Hematopoietic multipotent progenitor cell (in vitro differentiated cells): Measurements from ENCODE around the gene SERPINE3. TPM values are rescaled to one million over a fixed set of nuclear protein-coding genes. Genes with fewer than 3 reads are reported as not detected.

ENCODE experiments used
- DNase-seq, 3 donors: peaks; one replicate each; pipeline ENCODE4 v3.0.0-alpha.2; 2011 to 2015; ENCODE audit warnings: low read depth in 2 of 3, low spot score in 2 of 3
- total RNA-seq: library from RNA; depleted of rRNA; stranded (reverse); fragments of >200 nt; gene quantifications from one replicate; pipeline ENCODE4 v1.2.3, GENCODE V29; 2012

The SERPINE3 gene
- total RNA-seq, 1 donor: under 0.01 TPM

DNA sequence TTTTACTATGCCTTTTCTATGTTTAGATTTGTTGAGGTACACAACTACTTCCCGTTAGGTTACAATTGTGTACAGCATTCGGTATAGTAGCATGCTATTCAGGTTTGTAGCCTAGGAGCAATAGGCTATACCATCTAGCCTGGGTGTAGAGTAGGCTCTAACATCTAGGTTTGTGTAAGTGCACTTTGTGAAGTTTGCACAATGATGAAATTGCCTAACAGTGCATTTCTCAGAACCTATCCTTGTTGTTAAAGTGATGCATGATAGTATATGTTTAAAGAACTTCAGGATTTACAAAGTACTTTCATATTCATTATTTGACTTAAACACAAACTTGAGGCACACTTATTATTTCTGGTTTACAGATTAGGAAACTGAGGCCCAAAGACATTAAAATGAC is 11.5 kb upstream of the SERPINE3 start:
- no peak for DNase-seq

DNA sequence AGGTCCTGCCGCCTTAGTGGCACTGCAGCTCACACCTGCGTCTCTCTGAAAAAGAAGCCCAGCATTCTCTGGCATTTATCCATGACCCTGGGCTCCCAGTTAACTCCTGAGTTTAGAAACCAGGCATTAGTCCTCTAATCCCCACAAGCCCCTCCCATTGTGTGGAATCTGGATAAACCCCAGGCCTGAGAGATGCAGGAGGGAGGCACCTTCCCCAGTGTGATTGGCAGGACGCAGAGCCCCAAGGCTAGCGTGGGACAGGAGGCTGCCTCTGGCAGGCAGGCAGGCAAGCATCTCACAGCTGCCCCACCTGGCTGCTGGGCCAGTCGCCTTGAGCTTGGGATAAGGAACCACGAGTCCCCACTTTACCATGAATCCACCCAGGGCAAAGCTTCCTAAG is 11.0 kb upstream of the SERPINE3 start:
- no peak for DNase-seq

DNA sequence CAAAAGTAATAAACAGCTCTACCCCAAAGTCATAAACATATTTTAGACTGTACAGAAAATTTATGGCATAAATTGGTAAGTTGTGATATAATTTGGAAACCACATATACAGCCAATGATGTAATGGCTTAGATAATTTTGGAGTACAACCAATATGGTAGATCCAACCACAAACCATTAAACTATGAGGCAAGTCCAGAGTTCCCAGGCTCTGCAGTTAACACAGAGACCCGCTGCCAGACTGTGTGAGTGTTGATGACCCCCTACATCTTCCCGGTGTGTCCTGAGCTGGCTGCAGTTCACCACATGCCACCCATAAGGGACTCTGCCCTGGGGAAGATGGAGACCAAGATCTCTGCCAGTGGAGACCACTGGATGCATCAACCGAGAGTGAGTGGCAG is 9.9 kb upstream of the SERPINE3 start:
- DNase-seq: no peak

DNA sequence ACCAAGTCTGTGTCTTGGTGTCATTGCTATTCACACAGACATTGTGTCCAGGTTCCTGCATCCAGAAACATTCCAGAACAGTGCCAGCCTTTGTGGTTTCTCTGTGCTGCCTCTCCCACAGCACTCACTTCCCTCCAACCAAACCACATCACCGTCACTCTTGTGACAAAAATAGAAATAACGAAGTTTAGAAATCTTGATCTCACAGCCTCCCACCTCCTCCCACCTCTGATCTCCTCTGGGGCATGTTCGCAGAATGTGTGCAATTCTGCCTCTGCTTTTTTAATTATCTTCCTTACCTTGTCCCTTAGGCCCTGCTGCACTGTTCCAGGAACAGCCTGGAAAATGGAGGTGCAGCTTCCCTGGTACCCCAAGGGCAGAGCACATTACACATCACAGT is 8.7 kb upstream of the SERPINE3 start:
- DNase-seq: peak in 2 of 3 donors; percentile 57 to 82

DNA sequence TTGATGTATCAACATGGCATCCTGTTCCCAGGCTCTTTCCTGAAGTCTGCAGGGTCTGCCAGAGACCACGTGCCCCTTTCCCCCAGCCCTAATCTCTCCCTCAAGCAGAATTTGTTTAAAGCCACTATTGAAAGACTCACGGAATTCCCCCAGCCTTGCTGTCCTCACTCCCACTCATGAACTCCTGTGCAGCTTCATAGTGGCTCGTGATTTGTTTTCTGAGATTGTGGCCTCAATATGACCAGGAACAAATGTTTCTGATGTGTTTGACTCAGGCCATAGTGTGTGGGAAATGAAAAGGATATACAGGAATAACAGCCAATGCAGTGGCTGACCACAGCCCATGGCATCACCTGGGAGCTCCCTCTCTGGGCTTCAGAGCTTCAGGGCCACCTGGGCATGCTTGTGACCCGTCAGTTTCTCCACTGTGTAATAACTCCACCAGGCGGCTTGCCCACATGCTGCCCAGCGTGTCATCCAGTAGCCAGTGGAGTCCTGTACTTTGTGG is 8.1 kb upstream of the SERPINE3 start:
- no peak for DNase-seq

DNA sequence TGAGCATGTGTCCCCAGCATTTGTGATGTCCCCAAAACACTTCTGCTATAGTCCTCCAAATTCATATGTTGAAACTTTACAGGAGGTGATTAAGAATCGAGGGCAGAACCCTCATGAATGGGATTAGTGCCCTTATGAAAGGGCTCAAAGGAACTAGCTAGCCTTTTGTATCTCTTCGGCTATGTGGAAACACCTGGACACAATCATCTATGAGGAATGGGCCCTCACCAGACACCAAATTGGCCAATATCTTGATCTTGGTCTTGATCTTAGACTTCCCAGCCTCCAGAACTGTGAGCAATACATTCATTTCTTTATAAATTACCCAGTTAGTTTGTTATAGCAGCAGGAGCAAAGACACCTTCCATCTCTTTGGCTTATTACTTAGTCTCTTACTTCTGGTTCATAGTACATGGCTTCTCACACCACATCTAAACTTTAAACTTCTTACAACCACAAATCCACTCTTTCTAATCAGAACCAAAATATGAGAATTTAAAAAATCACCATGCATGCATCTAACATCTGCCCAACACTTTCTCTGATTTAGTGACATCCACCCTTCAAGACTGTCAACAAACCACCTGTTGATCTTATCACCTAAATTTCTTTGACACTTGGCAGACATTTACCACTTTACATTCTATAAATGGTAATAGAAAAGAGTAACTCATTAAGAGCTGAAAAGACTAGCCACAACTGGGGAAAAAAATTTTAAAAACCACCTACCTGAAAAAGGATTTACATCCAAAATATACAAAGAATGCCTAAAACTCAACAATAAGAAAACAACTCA is 6.7 kb upstream of the SERPINE3 start:
- no peak for DNase-seq

DNA sequence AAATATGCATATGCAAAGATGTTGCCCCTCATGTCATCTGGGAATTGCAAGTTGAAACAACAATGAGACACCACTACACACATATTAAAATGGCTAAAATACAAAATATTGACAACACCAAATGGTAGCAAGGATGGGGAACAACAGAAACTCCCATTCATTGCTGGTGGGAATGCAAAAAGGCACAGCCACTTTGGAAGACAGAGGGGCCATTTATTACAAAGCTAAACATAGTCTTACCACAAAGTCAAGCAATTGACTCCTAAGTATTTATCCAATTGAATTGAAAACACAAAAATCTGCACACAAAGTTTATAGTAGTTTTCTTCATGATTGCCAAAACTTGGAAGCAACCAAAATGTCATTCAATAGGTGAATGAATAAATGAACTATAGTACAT is 6.1 kb upstream of the SERPINE3 start:
- DNase-seq: no peak

DNA sequence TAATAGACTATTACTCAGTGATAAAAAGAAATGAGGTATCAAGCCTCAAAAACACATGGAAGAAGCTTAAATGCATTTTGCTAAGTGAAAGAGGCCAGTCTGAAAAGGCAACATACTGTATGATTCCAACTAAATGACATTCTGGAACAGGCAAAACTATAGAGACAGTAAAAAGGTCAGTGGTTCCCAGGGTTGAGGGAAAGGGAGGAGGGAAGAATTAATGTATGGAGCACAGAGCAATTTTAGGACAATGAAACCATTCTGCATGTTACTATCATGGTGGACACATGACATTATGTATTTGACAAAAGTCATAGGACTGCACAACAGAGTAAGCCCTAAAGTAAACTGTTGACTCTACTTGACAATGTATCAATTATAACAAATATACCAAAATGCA is 5.7 kb upstream of the SERPINE3 start:
- DNase-seq: no peak

DNA sequence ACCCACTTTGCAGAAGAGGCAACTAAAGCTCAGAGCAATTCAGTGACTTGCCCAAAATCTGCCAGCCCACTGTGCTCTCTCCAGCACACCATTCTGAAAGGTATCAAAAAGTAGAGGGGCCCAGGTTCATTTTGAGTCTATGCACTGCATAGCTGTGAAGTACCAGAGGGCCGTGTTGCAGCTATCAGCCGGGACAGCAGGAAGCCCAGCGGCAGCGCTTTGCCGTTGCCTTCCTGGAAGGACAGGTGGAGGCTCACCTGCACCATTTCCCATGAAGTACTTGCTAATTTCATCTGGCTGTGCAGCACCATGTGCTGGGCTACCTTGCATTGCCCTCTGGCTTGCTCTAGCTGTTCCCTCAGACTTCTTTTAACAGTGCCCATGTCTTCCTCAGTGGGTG is 2.7 kb upstream of the SERPINE3 start:
- no peak for DNase-seq

DNA sequence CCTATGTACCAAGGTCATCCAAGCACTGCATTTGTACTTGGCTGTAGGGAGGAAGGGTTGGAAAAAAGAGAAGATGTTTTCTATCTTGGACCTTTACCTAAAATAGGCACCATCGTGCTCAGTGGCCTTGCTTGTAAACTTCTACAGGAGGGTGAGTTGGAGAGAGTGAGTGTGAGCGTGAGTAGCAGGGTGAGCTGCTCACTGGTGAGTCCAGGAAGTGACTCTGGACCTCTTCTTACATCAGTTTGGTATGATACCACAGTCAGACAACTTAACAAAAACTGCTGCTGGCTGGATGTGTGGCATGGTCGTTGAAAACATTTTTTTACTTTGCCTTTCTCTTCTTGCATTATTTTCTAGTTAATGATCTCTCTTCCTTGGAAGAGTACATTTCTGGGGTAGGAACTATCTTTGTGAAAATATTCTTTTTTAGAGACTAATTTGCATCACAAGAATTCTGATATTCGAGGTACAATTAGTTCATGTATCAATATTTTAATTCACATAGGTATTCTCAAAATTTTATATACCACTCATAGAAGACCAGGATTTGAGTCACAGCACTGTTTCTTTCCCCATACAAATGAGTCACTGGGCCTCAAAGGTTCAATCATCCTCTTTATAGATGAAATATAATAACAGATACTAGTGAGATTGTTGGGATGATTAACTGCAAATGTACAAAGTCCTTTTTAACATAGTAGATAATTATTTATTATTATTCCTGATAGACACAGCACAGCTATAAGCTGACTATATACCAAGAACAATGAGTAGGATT is 651 bp downstream of the SERPINE3 start:
- no peak for DNase-seq

DNA sequence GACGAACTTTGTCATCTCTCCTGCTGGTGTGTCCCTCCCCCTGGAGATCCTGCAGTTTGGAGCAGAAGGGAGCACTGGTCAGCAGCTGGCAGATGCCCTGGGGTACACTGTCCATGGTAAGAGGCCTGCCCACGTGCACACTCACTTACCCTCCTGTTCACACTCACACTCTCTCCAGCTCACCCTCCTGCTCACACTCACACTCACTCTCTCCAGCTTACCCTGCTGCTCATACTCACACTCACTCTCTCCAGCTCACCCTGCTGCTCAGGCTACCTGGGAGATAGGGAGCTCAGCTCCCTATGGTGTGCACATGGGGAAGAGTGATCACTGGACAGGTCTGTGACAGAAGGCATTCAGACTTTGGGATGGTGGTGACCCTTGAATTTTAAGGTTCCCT is 1.7 kb downstream of the SERPINE3 start:
- DNase-seq: no peak

DNA sequence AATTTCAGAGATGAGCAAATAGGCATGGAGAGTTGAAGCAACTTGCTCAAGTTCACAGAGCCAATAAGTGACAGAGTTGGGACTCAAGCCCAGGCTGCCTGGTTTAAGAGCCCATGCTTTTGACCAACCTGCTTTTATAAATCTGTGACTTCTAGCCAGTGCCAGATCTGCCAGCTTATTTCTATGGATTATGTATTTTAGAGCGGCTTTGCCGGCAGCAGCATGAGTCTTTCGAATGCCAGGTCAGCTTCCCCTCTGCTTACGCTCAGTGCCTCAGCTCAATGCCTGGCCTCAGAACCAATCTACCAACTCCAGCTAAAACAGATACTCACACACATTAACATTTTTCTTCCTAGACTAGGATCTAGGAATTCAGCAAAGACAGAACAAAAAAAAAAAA is 2.3 kb downstream of the SERPINE3 start:
- DNase-seq: no peak

DNA sequence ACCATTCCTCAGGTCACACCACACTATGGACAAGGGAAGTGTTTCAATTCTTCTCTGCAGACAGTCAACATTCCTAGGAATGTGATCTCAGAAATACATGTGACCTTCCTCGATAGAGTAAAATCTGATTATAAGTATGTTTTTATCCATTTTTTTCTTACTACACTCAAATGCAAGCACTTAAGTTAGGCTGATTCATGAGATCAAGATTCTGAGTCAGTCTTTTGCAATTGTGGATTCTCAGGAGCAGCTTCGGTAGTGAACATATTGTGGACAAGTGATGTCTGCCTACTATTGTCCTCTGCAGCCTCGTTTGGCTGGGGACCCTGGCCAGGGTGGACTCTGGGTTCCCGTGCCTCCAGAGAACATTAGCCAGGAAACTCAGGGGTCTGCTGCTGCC is 3.2 kb downstream of the SERPINE3 start:
- no peak for DNase-seq

DNA sequence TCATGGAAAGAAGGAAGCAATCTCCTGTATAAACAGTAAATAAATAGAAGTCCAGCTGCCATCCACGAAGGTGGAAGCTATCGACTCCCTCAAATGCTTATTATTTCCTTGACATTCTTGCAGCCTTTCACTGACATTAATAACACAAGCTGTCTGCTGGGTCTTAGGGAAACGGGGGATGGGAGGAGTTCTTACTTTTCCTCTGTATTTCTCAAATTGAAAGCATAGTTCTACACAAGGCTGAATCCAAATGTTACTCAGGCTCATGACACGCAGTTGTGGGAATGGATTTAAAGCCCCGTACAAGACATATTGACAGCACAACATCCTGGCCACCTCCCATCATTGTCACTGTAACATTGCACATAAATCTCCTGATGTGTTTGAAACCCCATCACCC is 4.0 kb downstream of the SERPINE3 start:
- DNase-seq: no peak

DNA sequence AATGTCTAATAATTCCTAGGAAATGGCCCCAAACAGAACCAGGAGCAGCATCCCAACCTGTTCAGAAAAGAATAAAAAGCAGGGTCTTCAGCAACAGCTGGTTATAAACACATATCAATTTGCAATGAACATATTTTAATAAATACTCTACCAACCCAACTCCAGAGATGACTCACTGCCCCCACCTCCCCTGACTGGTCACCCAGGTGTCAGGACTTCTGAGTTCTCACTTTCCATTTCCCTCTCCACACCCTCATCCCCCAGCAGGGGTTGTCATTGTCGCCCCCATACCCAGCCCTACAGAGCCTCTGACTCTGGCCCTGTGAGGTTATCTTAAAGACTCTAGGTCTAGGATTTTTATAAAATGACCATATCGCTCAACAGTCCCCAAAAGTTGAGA is 6.9 kb downstream of the SERPINE3 start:
- no peak for DNase-seq

DNA sequence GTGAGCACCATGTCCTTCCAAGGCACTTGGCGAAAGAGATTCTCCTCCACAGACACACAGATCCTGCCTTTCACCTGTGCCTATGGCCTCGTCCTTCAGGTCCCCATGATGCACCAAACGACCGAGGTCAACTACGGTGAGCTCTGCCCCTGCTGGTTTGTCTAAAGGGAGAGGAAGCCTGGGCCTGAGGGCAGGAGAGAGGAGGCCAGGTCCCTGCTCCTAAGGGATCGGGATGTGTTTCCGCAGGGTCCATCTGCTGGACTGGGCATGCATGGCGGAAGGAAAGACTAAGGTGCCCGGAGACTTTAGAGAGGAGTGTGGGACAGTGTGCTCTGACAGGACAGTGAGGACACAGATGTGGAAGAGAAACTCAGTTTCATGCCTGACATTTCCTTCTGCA is 7.6 kb downstream of the SERPINE3 start:
- no peak for DNase-seq

DNA sequence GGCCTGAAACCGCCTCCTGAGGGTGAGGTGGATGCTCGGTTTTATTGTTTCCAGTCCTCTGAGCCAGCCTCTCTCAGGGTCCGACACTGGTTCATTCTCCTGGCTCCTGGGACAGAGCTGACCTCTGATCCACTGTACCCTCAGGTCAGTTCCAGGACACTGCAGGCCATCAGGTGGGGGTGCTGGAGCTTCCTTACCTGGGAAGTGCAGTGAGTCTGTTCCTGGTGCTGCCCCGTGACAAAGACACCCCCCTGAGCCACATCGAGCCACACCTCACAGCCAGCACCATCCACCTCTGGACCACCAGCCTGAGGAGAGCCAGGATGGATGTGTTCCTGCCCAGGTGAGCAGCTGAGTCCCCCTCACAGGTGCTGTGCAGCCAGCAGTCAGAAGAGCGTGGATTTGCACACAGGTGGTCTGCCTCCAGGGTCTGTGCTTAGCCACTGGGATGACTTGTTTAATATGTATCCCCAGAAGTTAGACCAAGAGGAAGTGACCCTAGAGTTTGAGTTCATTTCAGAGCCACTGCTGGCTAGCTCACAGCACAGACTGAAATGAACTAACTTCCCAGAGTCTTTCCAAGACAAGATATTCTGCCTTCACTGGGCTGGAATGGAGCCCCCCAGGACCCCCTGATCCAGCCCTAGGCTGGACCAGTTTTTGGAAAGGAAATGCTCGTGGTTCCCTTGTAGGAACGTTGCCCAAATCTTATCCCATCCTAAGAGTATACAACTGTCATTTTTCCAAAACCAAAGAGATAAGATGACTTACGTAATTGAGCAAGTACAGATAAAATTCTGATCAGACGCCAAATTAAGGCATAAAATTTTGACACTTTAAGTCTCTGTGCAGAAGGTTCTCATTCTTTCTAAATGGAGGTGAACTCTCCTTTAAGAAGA is 8.8 kb downstream of the SERPINE3 start:
- no peak for DNase-seq

DNA sequence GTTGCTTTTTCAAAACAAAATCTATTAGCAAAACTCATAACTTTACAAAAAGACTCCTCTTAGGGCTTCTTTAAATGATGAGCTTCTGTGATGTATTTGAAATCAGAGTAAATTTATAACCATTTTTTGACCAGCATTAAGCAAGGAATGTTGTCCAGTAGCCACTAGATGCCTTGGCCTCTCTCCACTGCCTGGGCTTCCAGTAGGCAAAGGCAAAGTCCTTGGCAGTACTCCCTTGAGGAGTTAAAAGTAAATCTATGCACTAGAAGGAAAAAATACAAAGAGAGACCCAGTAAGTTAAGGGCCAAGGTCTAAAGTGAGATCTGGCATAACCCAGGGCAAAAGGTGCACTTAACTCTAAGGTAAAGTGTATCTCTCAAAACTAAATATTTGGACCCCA is 9.5 kb downstream of the SERPINE3 start:
- DNase-seq: no peak

DNA sequence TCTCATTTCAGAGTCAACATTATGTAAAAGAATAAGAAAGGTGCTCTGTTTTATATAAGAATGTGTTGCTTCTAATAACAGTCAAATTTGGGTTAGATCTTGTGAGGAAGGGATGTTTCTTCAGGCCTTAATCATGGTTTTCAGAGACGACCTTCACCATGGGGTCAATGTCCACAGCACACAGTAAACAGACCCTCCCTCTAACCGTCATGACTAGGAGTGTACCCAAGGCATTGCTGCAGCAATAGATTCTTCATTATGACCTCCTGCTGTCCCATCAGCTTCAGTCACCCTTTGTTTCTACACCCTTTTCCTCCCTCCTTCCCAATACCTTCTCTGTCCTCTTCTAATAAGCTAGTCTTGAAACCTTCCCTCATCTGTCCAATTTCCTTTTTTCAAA is 15.7 kb downstream of the SERPINE3 start:
- DNase-seq: no peak

DNA sequence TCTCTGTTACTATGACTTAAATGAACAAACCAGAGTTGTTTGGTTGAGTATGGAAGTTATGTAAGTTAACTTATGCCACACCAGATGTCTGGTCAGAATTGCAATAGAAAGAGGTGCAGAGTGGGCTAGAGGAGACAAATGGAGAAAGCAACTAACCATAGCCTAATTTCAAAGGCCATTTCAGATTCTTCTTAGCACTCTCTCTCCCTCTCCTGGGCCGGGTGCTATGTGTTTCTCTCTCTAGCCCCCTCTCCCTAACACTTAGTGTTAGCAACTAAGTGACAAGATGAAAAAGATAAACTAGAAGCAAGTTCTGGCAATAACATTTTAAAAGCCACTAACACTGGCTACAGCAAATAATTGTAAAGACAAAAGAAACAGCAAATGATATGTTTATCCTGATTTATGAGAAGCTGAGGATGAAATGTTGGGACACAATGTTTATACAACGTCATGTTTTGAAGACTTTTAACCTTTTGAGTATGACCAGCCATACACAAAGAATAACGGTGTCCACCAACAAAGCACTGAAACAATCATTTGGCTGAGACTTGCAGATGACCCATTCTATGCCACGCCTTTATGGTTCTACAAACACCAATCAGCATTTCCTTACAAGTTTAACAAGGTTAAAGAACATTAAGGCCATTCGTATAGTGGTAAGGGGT is 18.6 kb downstream of the SERPINE3 start:
- DNase-seq: no peak

DNA sequence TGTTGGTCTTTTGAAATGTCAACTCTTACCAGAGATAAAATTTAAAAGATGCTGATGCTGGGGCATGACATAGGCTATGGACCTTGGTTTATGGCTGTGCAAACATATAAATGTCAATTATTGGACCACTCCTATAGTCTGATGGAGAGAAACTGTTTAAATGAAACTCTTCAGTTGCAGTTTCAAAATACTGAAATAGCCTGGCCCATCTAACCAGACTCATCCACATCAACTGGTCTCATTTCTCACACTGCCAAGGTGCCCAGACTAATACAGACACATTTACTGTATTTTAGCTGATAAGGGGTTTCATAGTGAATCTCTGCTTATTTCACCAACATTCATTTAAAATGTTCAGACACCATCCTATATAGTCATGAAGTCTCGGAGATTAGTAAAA is 19.9 kb downstream of the SERPINE3 start:
- no peak for DNase-seq
